Measurements from ENCODE around the gene TERT.

TERT gene

DNA sequence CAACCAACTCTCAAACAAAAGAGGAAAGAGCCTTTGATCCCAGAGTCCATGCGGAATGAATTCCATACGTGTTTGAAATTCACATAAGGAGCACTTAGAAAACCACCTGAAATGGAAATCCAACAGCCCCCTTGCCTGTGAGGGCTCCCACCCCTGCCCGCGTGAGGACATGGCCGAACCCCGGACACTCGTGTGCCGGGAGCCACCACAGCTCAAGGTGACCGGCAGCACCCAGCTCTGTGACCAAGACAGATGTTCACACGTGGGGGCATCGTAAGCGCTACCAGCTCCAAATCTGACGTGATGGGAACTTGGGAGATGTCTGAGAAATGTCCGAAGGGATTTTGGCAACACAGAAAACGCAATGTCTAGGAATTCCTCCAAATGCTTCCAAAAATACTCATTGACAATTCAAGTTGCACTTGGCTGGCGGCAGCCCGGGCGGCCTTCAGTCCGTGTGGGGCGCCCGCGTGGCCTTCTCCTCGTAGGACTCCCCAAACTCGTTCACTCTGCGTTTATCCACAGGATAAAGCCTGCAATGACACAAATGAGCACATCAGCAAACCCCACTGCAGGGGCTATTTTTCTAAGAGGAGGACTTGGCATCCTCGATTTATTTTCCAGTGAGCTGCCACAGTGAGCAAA is 23.2 kb upstream of the TERT start:
- no peak for DNase-seq

DNA sequence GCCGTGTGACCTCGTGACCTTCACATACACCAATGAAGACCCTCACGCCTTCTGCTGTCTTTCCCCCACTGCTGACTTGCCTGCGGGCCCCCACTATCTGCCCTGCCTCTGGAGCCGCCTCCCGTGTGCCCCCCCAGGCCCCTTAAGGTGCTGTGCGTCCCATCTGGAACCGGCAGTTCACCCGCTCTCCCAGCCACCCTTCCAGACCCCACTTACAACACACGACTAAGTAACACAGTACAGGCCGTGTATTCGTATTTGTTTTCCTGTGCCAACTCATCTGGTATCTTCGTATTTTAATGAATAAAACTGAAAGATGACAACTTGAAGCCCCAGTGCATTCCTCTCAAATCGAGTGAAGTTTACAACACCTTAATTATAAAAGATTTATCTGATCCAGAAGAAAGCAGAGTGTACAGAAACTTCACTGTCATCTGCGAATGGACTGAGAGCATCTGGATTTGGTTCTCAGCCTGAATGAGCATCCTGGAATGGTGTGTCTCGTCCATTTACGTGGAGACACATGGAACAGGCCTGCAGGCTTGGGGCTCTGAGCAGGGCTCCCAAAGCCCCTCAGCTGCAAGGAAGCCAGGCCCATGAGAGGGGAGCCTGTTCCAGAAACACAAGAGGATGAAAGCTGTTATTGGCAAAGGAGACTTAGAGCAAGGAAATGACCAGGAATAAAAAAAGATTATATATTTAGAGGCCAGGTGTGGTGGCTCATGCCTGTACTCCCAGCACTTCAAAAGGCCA is 21.9 kb upstream of the TERT start:
- DNase-seq = no peak

DNA sequence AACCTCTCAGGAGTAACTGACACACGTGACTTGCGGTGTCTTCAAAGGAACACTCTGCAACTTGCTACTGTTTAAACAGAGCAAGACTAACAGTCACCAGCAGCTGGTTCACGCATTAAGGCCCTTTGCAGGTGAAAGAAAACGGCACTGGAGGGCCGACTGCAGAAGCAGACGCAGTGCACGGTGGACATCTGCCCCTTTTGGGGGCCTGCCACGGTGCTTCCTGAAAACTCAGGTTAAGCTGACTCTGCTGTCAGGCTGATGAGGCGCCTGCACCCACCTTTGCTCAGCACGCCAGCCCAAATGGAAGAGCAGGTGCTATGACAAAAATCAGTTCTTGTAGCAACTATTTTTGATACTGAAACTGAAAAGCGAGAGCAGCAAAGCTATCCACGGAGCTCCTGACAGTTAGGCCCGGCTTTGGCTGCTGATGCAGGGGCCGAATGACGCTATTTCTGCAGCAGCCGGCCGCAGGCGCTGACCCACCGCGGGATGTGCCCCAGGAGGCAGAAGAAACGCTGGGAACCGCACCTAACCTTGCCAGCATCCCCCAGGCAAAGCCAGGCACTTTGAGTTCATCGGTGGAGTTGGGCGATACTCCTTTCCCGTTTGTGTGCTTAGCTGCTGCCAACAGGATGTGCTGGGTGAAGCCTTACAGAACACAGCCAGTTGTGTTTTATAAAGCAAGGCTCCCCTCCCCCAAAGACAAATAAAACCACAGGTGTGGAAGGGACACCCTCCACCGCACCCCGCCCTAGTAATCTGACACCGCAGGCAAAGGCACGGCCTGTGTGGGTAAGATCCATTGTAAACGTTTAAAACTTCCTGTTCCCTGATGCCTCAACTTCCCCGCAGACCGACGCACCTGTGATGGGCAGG is 21.1 kb upstream of the TERT start:
- DNase-seq = peak; percentile 30

DNA sequence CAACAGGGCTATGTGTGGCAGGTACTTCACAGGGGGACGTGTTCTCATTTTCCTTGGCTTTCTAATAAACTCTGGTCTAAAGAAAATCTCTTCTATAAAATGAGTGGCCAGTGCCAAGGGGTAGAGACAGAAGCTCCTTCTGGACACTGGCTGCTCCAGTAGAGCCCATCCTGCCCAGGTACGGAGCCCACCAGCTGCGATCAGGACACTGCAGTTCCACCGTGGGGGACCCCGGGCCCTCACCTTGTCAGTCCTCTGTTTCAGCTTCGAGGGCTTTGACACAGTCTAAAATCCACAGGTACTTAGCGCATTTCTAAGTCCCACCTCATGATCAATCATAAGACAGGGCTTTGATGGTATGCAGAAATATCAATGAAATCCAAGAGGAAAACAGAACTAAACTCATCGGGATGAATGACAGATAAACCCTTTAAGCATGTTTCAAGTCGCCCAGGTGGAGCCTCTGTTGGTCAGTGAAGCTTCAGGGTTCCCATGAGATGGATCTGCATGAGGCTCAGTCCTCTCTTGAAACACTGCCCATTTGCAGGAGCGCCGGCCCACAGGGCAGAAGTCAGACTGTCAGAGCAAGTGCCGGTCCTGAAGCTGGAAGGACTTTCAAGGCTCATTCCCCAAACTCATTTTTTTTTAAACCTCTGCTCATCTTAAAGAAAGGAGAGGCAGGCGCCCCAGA is 20.3 kb upstream of the TERT start:
- no peak for DNase-seq

DNA sequence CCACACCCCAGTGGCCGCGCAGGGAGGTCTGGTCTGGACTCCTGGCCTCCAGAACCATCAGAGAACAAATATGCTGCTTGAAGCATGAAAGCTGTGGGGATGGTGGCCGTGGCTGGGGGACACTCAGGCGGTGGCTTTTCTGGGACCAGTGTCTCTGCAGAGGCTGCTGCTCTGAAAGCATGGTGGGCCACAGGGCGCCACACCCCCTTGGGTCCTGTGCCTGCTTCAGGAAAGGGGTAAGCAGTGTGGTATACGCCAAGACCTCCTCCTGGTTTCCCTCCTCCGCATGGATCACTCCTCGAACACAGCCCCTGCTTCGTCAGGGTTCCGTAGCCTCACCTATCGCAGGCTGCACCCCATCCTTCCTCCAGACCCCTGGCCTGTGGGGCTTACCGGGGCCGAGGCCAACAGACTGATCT is 19.7 kb upstream of the TERT start:
- DNase-seq = no peak

DNA sequence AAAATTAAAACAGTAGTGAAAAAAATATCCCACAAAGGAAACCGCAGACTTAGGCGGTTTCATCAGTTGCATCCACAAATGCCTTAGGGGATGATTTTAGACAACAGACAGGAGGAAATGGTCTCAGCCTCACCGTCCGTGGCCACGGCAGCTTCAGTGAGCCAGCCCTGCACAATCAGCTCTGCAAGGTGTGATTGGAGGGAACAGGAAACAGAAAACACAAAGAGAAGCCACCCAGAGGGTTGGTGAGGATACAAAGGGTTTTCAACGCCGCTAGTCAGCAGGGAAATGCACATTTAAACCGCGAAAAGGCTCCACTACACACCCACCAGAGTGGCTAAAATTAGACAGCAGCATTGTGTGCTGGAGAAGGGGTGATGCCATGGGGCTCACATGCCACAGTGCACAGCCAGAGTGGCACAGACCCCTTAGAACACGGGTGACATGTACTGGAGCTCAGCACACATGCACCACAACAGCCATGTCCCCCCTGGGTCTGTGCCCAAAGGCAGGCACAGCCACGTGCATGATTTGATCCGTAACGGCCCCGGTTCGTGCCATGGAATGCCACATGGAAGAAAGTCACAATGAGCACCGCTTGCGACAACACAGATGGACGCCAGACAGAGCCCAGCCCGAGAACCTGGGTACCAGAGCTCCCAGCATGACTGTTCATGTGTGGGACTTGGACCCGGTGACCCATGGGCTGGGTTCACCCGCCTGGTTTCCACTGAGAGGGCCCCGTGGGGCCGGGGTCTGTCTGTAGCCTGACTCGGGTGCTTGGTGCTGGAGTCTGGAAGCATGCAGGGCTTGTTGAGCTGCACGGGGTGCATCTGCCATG is 18.3 kb upstream of the TERT start:
- no peak for DNase-seq

DNA sequence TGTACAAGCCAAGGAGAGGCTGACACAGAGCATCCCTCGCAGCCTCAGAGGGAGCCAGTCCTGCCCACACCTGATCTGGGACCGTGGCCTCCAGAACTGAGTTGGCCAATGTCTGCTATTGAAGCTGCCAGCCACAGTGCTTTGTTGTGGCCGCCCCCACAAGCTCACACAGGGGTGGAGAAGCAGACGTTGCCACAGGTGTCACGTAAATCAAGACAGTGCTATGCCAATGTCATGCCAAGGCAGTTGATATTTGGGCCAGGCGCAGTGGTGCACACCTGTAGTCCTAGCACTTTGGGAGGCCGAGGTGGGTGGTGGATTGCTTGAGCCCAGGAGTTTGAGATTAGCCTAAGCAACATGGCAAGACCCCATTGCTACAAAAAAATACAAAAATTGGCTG is 17.3 kb upstream of the TERT start:
- DNase-seq = no peak

DNA sequence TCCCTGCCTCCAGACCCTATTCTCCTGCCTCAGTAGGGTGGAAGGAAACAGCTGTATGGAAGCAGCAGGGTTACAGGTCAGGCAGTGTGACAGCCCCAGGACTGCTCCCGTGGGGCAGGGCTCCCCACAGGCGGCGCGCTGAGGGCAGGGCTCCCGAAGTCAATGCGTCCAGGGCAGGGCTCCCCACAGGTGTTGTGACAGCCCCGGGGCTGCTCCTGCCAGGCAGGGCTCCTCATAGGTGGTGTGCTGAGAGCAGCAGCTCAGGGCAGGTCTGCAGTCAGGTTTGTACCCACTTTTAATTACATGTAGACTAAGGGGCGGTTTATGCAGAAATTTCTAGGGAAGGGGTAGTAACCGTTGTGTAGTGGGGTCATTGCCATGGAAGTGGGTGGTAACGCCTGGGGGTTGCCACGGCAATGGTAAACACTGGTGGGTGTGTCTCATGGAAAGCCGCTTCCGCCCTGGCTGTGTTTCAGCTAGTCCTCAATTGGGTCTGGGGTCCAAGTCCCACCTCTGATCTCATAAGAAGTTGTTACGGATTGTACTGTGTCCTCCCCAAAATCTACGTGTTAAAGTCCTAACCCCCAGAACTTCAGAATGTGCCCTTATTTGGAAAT is 16.7 kb upstream of the TERT start:
- no peak for DNase-seq

DNA sequence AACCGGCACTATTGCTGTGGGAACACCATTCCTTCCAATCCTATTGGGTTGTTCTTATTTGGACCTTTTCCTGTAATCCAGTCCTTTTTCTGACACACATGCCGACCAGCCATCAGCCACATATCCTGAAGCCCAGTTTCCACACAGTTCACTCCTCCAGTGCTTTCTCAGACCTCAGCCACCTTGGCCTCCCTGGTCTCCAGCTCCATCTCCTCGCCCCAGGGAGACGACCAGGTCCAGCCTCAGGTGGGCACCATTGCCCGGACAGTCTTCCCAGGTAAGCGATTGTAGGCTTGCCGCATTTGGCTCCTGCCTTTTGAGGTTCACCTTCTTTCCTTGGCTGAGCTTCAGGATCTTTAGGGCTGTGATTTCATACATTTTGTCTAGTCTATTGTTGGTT is 15.2 kb upstream of the TERT start:
- DNase-seq = no peak

DNA sequence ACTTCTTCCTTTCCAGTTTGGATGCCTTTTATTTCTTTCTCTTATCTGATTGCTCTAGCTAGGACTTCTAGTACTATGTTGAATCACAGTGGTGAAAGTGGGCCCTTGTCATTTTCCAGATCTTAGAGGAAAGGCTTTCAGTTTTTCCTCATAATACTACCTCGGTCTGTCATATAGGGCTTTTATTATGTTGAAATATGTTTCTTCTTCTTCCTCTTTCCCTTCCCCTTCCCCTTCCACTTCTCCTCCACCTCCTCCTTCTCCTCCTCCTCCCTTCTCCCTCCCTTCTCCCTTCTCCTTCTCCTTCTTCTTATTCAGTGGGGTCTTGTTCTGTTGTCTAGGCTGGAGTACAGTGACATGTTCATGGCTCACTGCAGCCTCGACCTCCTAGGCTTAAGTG is 9.2 kb upstream of the TERT start:
- DNase-seq = no peak

DNA sequence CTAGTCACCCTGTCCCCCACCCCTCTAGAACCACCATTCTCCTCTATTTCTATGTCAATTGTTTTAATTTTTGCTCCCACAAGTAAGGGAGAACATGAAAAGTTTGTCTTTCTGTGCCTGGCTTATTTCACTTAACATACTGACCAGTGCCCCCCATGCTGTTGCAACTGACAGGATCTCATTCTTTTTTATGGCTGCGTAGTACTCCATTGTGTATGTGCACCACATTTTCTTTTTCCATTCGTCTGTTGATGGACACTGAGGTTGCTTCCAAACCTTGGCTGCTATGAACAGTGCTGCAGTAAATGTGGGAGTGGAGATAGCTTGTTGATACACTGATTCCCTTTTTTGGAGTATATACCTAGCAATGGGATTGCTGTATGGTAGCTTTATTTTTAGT is 7.4 kb upstream of the TERT start:
- DNase-seq = no peak

DNA sequence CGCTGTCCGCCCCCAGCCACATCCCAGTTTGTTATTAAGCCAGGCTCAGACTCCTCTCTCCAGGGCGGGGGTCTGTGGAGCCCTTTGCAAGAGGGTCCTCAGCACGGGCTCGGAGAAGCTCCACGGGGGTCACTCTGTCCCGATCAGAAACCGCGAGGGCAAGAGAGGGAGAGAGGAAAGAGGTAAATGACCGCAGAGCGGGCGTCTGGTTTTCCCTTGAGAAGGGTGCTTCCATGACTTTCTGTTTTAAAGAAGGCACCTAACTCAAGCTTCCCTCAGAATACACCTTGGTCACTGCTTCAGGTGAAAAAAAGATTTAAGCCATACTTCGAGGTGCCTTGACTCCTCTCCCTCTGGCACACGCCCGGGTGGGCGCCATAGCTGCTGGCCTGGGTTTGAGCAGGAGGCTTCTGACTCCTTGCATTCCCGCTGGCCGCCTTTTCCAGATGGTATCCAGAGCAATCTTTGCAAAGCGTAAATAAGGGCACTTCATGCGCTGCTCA is 5.8 kb upstream of the TERT start:
- DNase-seq = no peak

DNA sequence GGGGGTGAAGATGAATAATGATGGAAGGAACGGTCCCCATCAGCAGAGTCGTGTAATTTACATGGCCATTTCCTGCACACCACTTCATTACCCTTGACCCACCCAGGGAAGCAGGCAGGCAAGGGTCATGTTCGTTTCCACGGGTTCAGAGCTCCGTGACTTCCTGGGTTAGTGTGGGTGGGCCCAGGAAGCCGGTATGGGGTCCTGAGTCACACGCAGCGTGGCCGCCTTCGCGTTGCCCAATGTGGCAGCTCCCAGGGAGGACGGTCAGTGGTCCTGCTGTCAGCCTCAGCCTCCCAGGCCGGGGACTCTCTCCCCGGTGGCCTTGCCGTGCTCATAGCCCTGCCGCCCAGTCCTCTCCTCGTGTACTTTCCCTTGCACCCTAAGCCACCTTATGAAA is 5.1 kb upstream of the TERT start:
- no peak for DNase-seq

DNA sequence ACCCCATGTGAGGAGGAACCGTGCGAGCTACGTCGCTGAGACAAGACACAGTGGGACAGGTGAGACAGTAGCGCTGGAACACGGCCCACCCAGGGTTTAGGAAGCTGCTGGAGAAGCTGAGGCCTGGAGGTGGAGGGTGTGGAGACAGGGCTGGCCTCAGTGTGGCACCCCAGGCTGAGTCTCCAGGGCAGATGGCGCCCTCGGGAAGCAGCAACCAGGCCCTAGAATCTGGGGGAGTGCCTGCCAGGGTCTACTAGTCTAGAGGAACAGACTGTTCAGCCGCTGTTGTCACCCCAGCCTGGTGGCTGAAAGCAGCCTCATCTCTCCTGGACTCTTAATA is 4.6 kb upstream of the TERT start:
- no peak for DNase-seq

DNA sequence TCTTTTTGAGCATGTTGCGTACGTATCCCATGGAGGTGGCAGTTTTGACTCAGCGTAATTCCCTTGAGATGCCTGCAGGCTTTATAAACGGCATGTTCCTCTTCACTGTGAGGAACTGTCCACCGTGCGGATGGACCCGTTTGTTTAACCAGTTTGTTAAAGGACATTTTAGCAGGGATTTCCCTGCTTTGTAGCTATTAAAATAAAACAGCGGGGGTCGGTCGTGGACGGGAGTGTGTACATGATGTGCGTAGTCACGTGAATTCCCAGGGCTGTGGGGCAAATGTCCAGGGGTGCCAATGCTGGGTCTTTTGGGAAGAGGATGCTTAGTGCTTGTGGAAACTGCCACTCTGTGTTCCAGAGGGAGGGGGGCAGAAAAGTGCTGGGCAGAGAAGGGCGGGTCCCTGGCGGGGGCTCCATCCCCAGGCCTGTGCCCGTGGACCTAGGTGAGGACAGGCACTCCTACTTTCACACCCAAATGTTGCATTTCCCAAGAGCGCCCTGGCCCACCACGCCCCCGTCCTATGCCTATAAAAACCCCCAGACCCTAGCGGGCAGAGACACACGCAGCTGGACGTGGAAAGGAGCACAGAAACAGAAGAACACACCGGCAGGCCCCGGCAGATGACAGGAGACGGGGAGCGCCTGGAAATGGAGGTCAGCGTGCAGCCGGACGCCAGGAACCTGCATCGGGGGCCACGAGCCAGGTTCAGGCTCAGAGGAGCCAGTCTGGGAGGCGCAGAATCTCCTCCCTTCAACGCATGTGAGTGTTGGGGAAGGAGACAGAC is 4.0 kb upstream of the TERT start:
- no peak for DNase-seq

DNA sequence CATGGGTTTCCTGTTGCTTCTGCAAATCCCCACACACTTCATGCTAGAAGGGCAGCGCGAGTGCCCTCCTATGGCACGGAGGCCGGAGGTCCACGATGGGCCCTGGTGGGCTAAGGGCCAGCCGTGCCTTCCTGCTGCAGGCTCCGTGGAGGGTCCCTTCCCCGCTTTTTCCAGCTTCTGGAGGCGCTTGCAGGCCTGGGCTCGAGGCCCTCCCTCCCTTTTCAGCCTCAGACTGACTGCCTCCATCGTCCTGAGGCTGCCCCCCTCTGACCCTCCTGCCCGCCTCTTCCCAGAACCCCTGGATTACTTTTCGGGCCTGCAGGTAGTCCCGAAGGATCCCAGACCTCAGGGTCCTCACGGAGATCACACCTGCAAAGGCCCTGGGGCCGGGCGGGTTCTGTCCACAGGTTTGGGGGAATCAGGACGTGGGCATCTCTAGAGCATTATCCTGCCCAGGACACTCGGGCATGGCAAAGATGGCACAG is 3.2 kb upstream of the TERT start:
- DNase-seq = no peak

DNA sequence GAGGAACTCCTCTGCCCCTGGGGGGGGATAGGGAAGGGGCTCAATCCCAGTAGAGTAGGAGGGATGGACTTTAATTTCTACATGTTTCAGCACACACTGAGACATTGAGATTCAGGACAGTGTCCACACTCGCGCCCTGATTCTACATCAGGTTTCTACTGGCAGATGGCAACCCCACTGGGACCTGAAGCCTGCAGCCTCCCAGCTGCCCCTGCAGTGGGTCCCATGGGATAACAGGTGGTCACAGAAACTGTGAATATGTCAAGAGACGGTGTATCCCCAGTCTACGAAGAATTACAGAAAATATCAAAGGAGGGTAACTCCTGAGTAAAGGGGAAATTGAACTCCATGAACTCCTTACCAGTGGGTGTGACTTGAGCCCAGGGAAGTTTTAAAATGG is 2.4 kb upstream of the TERT start:
- DNase-seq = no peak

DNA sequence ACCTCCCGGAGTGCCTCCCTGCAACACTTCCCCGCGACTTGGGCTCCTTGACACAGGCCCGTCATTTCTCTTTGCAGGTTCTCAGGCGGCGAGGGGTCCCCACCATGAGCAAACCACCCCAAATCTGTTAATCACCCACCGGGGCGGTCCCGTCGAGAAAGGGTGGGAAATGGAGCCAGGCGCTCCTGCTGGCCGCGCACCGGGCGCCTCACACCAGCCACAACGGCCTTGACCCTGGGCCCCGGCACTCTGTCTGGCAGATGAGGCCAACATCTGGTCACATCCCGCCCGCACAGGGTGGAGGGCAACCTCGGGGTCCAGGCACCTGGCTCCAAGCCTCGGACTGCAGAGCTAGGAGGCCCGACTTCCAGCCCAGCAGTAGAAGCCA is 776 bp upstream of the TERT start:
- DNase-seq = no peak

DNA sequence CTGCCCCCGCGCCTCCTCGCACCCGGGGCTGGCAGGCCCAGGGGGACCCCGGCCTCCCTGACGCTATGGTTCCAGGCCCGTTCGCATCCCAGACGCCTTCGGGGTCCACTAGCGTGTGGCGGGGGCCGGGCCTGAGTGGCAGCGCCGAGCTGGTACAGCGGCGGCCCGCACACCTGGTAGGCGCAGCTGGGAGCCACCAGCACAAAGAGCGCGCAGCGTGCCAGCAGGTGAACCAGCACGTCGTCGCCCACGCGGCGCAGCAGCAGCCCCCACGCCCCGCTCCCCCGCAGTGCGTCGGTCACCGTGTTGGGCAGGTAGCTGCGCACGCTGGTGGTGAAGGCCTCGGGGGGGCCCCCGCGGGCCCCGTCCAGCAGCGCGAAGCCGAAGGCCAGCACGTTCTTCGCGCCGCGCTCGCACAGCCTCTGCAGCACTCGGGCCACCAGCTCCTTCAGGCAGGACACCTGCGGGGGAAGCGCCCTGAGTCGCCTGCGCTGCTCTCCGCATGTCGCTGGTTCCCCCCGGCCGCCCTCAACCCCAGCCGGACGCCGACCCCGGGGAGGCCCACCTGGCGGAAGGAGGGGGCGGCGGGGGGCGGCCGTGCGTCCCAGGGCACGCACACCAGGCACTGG is 548 bp downstream of the TERT start:
- DNase-seq = no peak

All from stimulated activated CD4-positive, alpha-beta T cell treated with anti-CD3 and anti-CD28 coated beads, Interleukin-4, amount 100 ng/mL, for 1 hour (primary cell).